OCI-LY1 (cell line): ENCODE measurements around the gene CASP8.

Experiments
- H2AFZ ChIP-seq: fragments of 200-600 bp; sonication (generic), shearing (Covaris generic); 2 replicates; pipeline ENCODE4 v1.6.0; 2014; ENCODE audit warnings: antibody characterized with exemption, mild to moderate bottlenecking, low read length
- H3F3A ChIP-seq: fragments of 200-600 bp; sonication (generic), shearing (Covaris generic); 2 replicates; pipeline ENCODE4 v1.6.0; 2014; ENCODE audit warnings: mild to moderate bottlenecking, antibody characterized with exemption, low read length, moderate library complexity; ENCODE audit not compliant: insufficient read depth
- H3K27ac ChIP-seq: fragments of 200-600 bp; sonication (generic); 2 replicates; pipeline ENCODE4 v1.5.1; 2014; ENCODE audit warnings: low read length, mixed run types, mild to moderate bottlenecking, low read depth; ENCODE audit not compliant: poor library complexity, severe bottlenecking
- H3K27me3 ChIP-seq: fragments of 200-600 bp; sonication (generic); 2 replicates; pipeline ENCODE4 v1.6.0; 2014; ENCODE audit warnings: antibody characterized with exemption, mild to moderate bottlenecking, low read length, moderate library complexity; ENCODE audit not compliant: insufficient read depth
- H3K36me3 ChIP-seq: fragments of 200-600 bp; sonication (generic); 2 replicates; pipeline ENCODE4 v1.6.1; 2014; ENCODE audit warnings: mild to moderate bottlenecking, antibody characterized with exemption, low read length, moderate library complexity, mixed read lengths; ENCODE audit not compliant: insufficient read depth
- H3K4me1 ChIP-seq: fragments of 200-600 bp; sonication (generic); 2 replicates; pipeline ENCODE4 v1.5.1; 2014; ENCODE audit warnings: mild to moderate bottlenecking, low read length, moderate library complexity; ENCODE audit not compliant: insufficient read depth, severe bottlenecking
- H3K4me2 ChIP-seq: fragments of 200-600 bp; sonication (generic), shearing (Covaris generic); 2 replicates; pipeline ENCODE4 v1.6.1; 2014; ENCODE audit warnings: low read length
- H3K4me3 ChIP-seq: fragments of 200-600 bp; sonication (generic); 2 replicates; pipeline ENCODE4 v1.5.1; 2014; ENCODE audit warnings: low read length, low read depth, mild to moderate bottlenecking, mixed read lengths; ENCODE audit not compliant: poor library complexity, severe bottlenecking
- H3K79me2 ChIP-seq: fragments of 200-600 bp; shearing (Covaris generic); 2 replicates; pipeline ENCODE4 v1.6.1; 2016; ENCODE audit warnings: mixed run types, low read length, mixed read lengths; ENCODE audit not compliant: insufficient read depth
- H3K9ac ChIP-seq: fragments of 200-600 bp; sonication (generic), shearing (Covaris generic); 2 replicates; pipeline ENCODE4 v1.6.1; 2014; ENCODE audit warnings: mild to moderate bottlenecking, low read length, mixed read lengths
- H3K9me2 ChIP-seq: fragments of 200-600 bp; sonication (generic), shearing (Covaris generic); 2 replicates; pipeline ENCODE4 v1.6.1; 2014; ENCODE audit warnings: low read depth, mild to moderate bottlenecking, low read length, mixed read lengths
- H3K9me3 ChIP-seq: fragments of 200-600 bp; shearing (Covaris generic); 2 replicates; pipeline ENCODE4 v1.6.1; 2014; ENCODE audit warnings: low read length, mixed read lengths
- H4K20me1 ChIP-seq: fragments of 200-600 bp; sonication (generic), shearing (Covaris generic); 2 replicates; pipeline ENCODE4 v1.6.0; 2016; ENCODE audit warnings: mild to moderate bottlenecking, low read length; ENCODE audit not compliant: insufficient read depth
- EZH2 ChIP-seq: fragments of 200-600 bp; sonication (generic), shearing (Covaris generic); IDR thresholded peaks from 2 replicates; pipeline ENCODE4 v1.8.0; 2017; ENCODE audit warnings: borderline replicate concordance, mixed run types, mild to moderate bottlenecking, antibody characterized with exemption, low read length, moderate library complexity, mixed read lengths
- TF ChIP-seq, protein P1 (sequence below): fragments of 200-600 bp; sonication (generic), shearing (Covaris generic); IDR thresholded peaks from 2 replicates; pipeline ENCODE4 v1.5.1; 2017; ENCODE audit warnings: mild to moderate bottlenecking, antibody characterized with exemption, low read length, moderate library complexity, mixed read lengths

CASP8 gene

DNA sequence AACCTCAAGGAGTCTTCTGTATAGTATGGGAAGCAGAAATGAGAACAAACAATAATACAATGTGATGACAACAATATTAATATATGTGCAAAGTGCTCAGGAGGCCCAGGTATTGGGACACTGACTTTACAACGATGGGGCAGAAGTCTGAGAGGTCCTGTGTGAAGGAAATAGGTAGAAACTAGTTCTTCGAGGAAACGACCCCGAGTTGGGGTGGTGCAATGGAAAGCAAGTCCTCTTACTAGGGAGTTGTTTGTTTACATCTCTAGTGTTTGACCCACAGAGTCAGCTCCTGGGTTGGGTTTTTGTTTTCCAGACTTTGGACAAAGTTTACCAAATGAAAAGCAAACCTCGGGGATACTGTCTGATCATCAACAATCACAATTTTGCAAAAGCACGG is 16.2 kb downstream of the CASP8 start:
- Histone ChIP-seq H3K4me2 (no peak overlapping the region), H3K4me3 (no peak overlapping the region), H3K36me3 (peaks cover 91% of the 10 kb centered on the region), H3K9ac (no peak overlapping the region), H3K9me2 (no peaks in the 10 kb centered on the region), H3K27ac (no peak overlapping the region), H3K79me2 (no peaks in the 10 kb centered on the region), H3K27me3 (no peaks in the 10 kb centered on the region), H4K20me1 (no peaks in the 10 kb centered on the region), H3K9me3 (no peaks in the 10 kb centered on the region), H3F3A (no peaks in the 10 kb centered on the region), H2AFZ (no peak overlapping the region), H3K4me1 (no peaks in the 10 kb centered on the region)
- no peak for TF ChIP-seq EZH2
- TF ChIP-seq, protein P1, sequence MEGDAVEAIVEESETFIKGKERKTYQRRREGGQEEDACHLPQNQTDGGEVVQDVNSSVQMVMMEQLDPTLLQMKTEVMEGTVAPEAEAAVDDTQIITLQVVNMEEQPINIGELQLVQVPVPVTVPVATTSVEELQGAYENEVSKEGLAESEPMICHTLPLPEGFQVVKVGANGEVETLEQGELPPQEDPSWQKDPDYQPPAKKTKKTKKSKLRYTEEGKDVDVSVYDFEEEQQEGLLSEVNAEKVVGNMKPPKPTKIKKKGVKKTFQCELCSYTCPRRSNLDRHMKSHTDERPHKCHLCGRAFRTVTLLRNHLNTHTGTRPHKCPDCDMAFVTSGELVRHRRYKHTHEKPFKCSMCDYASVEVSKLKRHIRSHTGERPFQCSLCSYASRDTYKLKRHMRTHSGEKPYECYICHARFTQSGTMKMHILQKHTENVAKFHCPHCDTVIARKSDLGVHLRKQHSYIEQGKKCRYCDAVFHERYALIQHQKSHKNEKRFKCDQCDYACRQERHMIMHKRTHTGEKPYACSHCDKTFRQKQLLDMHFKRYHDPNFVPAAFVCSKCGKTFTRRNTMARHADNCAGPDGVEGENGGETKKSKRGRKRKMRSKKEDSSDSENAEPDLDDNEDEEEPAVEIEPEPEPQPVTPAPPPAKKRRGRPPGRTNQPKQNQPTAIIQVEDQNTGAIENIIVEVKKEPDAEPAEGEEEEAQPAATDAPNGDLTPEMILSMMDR = no peak

- H3F3A ChIP-seq = no peaks in the 10 kb centered on the region
- TF ChIP-seq, protein P1 = no peak
- TF ChIP-seq EZH2 = no peak
- peaks cover 68% of the 10 kb centered on the region for H3K36me3 ChIP-seq
- no peaks in the 10 kb centered on the region for H3K79me2 ChIP-seq
- no peak overlapping the region for H3K4me2 ChIP-seq
- H3K4me3 ChIP-seq = no peak overlapping the region
- no peaks in the 10 kb centered on the region for H3K9me2 ChIP-seq
- no peaks in the 10 kb centered on the region for H3K9me3 ChIP-seq
- H3K9ac ChIP-seq = no peak overlapping the region
- H2AFZ ChIP-seq = no peak overlapping the region
- no peak overlapping the region for H3K27ac ChIP-seq
- no peaks in the 10 kb centered on the region for H4K20me1 ChIP-seq
- no peaks in the 10 kb centered on the region for H3K4me1 ChIP-seq
- no peaks in the 10 kb centered on the region for H3K27me3 ChIP-seq
Measured at GRCh38 chr2:201279079-201279478, 18.7 kb downstream of the CASP8 start.

DNA sequence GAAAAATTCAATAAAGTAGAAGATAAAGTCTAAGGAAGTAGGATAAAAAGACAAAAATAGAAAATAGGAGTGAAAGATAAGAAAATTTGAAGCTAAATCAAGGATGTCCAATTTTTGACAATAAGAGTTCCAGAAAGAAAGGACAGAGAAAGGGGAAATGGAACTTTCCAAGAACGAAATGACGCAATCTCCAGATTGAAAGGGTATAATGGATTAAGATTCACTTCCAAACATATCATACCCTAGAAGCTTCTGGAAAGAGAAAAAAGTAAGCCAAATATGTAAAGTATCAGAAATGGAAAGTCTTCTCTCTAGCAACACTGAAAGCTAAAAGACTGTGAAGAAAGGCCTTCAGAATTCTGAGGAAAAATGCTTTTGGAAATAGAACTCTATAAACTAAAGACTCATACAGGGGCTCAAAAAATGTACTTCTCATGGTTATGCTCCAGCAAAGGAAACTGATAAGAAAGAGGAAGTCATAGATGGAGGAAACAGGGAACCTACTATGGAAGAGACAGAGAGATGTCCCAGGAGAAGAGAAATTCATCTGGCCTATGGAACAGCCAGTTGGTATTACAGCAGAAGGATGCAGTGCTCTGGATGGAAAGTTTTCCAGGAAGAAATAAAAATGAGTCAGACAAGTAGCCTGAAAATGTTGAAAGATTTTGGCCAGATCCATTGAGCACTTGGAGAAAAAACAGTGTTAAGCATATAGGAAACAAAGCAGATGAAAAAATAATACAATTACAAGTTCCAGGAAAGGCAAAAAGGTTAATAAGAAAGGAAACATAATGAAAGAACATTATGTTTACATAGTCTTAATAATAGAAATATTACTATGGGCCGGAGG is 20.1 kb downstream of the CASP8 start:
- Histone ChIP-seq H3K9ac (no peak overlapping the region), H3K4me3 (no peak overlapping the region), H3K4me1 (no peaks in the 10 kb centered on the region), H3F3A (no peaks in the 10 kb centered on the region), H3K27me3 (no peaks in the 10 kb centered on the region), H4K20me1 (no peaks in the 10 kb centered on the region), H3K27ac (no peak overlapping the region), H3K9me2 (no peaks in the 10 kb centered on the region), H3K9me3 (no peaks in the 10 kb centered on the region), H3K4me2 (no peak overlapping the region), H2AFZ (no peak overlapping the region), H3K36me3 (peaks cover 65% of the 10 kb centered on the region), H3K79me2 (no peaks in the 10 kb centered on the region)
- TF ChIP-seq EZH2 = no peak
- TF ChIP-seq, protein P1 = no peak
